HEK293T (cell line): ENCODE results near the gene NR0B1.

Experiments
- ARNT ChIP-seq: fragments of 450-650 bp; IDR thresholded peaks from 2 replicates; pipeline ENCODE4 v1.6.1; 2017; ENCODE audit warnings: mild to moderate bottlenecking
- FOXK2 ChIP-seq: fragments of 450-650 bp; IDR thresholded peaks from 2 replicates; pipeline ENCODE4 v1.6.1; 2016; ENCODE audit warnings: mild to moderate bottlenecking
- L3MBTL2 ChIP-seq: fragments of 450-650 bp; conservative IDR thresholded peaks from 2 replicates; pipeline ENCODE4 v1.6.1; 2016; ENCODE audit warnings: mild to moderate bottlenecking
- LEF1 ChIP-seq: fragments of 450-650 bp; IDR thresholded peaks from 2 replicates; pipeline ENCODE4 v1.6.1; 2017; ENCODE audit warnings: mild to moderate bottlenecking, borderline replicate concordance
- NFRKB ChIP-seq: fragments of 450-650 bp; IDR thresholded peaks from 2 replicates; pipeline ENCODE4 v1.6.1; 2016; ENCODE audit warnings: mild to moderate bottlenecking, moderate library complexity
- PKNOX1 ChIP-seq: fragments of 450-650 bp; IDR thresholded peaks from 2 replicates; pipeline ENCODE4 v1.6.1; 2016
- TARDBP ChIP-seq: fragments of 450-650 bp; IDR thresholded peaks from 2 replicates; pipeline ENCODE4 v1.6.1; 2016
- ZNF384 ChIP-seq: fragments of 450-650 bp; IDR thresholded peaks from 2 replicates; pipeline ENCODE4 v1.6.1; 2016

GRCh38 chrX:30340753-30341152 is 31.6 kb upstream of the NR0B1 start:
- TF ChIP-seq TARDBP (no peak), LEF1 (no peak), ZNF384 (no peak), NFRKB (no peak), FOXK2 (no peak), PKNOX1 (no peak), L3MBTL2 (no peak), ARNT (no peak)
